ENCODE data around the gene OR2T6.
"Not testable (repeated sequence)": the region's sequence is repeated elsewhere in the genome, so short reads cannot be mapped to it uniquely, and the experiment has no call there.

Gene OR2T6

DNA sequence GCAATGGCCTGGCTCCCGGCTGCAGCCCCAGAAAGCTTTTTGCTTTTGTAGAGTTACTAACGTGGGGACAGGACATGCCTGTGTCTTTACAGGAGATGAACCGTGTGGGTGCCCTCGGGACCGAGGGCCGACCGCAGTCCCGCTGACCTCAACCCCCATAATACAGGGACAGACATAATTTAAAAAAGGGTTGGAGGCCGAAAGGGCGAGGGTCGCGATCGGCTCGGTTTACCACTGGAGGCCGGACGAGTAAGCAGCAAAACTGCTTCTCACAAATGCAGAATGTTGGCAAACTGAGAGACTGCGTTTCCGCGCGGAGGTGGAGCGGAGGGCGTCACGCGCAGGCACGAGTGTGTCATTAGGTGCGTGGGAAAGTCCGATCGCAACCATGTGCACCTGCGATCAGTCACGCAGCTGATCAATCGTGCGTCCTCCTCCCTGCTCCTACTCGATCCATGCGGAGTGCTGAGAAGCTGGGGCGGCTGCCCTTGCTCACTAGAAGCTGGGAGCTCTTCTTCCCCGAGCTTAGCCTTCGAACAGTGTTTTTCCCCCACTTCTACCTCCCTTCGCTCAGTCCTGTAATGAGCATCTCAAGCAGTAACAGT lies 58.4 kb downstream of the OR2T6 start:
- not testable (repeated sequence) for DNase-seq (ENCODE audit: low read depth in 2 of 2)

GRCh38 chr1:248434913-248435312 lies 59.4 kb downstream of the OR2T6 start:
- DNase-seq (ENCODE audit: low read depth in 2 of 2), result not testable (repeated sequence)

DNA sequence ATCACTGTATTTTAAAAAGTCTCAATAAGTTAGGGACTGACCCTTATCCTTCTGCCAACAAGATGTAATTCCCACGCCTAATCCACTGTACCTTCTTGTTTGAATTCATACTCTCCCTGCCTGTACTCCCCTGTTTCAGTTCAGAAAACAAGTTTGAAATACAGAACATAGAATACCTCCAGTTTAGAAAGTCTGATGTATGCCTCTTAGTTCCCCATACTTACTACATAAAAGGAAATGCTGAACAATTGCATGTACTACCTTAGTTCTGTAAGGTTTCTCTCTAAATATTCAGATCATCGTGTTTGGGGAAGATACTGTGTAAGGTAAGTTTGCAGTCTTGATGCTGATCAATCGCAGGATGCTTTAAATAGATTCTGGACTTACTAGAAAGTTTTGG lies 60.8 kb downstream of the OR2T6 start:
- DNase-seq (ENCODE audit: low read depth in 2 of 2), result not testable (repeated sequence)

GRCh38 chr1:248438668-248439067 lies 63.1 kb downstream of the OR2T6 start:
- not testable (repeated sequence) for DNase-seq (ENCODE audit: low read depth in 2 of 2)

DNA sequence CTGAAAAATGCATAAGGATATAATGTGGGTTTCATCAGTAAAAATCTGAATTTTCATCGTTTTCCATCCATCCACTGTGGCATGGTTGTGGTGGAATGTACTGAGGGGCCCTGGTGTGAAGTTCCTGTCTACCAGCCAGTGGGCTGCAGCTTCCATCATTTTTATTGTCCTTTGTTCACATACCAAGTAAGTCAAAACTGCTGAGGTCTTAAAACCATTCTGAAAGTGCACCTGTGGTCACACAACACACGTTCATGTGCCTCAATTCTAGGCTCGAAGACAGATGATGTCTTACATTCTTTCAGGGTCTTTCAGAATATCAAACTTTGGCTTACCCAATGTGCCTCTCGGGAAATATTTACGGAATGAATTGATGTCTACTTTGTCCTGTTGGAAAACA lies 63.7 kb downstream of the OR2T6 start:
- DNase-seq (ENCODE audit: low read depth in 2 of 2), result not testable (repeated sequence)

Measured in stimulated activated CD4-positive, alpha-beta T cell treated with anti-CD3 and anti-CD28 coated beads, Interleukin-1b, Interleukin-23, amount 100 ng/mL, for 4 hours (primary cell).